ENCODE measurements around the gene CBY1. TPM values are rescaled to one million over a fixed set of nuclear protein-coding genes. Genes with fewer than 3 reads are reported as not detected.

The CBY1 gene
- polyA plus RNA-seq, 1 of the 3 experiments (the other 2 are of a cell fraction): 21.8 TPM

DNA sequence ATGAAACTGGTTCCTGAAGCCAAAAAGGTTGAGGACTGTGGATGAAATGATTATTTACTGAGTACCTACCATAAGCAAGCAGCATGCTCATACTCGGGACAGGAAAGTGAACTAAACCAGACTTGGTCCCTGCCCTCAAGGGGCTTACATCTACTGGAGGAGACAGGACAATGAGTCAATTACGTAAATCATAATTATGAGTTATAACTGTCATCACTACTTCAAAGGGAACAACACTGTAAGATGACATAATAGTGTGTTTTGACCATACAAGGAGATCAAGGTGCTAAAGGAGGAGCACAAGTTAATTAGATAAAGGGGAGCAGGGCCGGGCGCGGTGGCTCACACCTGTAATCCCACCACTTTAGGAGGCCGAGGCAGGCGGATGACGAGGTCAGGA is 2.7 kb upstream of the CBY1 start:
- WGBS (ENCODE audit: low lambda C conversion rate): 96% methylated on average over 7 of the region's 8 CpGs
- H3K4me2 ChIP-seq: no peak overlapping the region
- TF ChIP-seq GATA2 (CRISPR knock-in tag; IDR thresholded peaks at IDR 0.05) (no peak), FOXJ3 (CRISPR knock-in tag; IDR thresholded peaks at IDR 0.05) (no peak), JUND (IDR thresholded peaks at IDR 0.05) (no peak), TCF12 (IDR thresholded peaks at IDR 0.05) (no peak), TAF1 (IDR thresholded peaks at IDR 0.05; ENCODE audit: borderline replicate concordance, low read depth, low read length) (no peak), MXI1 (IDR thresholded peaks at IDR 0.05; ENCODE audit: low read depth, low read length) (no peak), EZH2phosphoT487 (IDR thresholded peaks at IDR 0.05; ENCODE audit: borderline replicate concordance, low read depth) (no peak), RCOR1 (IDR thresholded peaks at IDR 0.05; ENCODE audit: low read length) (no peak), ELF1 (IDR thresholded peaks at IDR 0.05) (no peak), NRF1 (IDR thresholded peaks at IDR 0.05; ENCODE audit: low read depth, low read length) (no peak), TEAD4 (IDR thresholded peaks at IDR 0.05; ENCODE audit: borderline replicate concordance, insufficient read depth) (no peak), RXRA (IDR thresholded peaks at IDR 0.05; ENCODE audit: borderline replicate concordance, low read depth) (no peak), EP300 (IDR thresholded peaks at IDR 0.05; ENCODE audit: borderline replicate concordance in 1 of 2, low read depth in 1 of 2, low read length in 1 of 2) (no peak)
- TF ChIP-seq, protein P1, sequence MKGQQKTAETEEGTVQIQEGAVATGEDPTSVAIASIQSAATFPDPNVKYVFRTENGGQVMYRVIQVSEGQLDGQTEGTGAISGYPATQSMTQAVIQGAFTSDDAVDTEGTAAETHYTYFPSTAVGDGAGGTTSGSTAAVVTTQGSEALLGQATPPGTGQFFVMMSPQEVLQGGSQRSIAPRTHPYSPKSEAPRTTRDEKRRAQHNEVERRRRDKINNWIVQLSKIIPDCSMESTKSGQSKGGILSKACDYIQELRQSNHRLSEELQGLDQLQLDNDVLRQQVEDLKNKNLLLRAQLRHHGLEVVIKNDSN (IDR thresholded peaks at IDR 0.05; ENCODE audit: borderline replicate concordance, low read depth): no peak
- TF ChIP-seq, protein P2, sequence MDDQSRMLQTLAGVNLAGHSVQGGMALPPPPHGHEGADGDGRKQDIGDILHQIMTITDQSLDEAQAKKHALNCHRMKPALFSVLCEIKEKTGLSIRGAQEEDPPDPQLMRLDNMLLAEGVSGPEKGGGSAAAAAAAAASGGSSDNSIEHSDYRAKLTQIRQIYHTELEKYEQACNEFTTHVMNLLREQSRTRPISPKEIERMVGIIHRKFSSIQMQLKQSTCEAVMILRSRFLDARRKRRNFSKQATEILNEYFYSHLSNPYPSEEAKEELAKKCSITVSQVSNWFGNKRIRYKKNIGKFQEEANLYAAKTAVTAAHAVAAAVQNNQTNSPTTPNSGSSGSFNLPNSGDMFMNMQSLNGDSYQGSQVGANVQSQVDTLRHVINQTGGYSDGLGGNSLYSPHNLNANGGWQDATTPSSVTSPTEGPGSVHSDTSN (IDR thresholded peaks at IDR 0.05): no peak
- TF ChIP-seq, protein P3, sequence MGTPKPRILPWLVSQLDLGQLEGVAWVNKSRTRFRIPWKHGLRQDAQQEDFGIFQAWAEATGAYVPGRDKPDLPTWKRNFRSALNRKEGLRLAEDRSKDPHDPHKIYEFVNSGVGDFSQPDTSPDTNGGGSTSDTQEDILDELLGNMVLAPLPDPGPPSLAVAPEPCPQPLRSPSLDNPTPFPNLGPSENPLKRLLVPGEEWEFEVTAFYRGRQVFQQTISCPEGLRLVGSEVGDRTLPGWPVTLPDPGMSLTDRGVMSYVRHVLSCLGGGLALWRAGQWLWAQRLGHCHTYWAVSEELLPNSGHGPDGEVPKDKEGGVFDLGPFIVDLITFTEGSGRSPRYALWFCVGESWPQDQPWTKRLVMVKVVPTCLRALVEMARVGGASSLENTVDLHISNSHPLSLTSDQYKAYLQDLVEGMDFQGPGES (IDR thresholded peaks at IDR 0.05; ENCODE audit: low read depth, low read length): no peak
- TF ChIP-seq, protein P4, sequence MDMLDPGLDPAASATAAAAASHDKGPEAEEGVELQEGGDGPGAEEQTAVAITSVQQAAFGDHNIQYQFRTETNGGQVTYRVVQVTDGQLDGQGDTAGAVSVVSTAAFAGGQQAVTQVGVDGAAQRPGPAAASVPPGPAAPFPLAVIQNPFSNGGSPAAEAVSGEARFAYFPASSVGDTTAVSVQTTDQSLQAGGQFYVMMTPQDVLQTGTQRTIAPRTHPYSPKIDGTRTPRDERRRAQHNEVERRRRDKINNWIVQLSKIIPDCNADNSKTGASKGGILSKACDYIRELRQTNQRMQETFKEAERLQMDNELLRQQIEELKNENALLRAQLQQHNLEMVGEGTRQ (IDR thresholded peaks at IDR 0.05; ENCODE audit: borderline replicate concordance, low read depth, low read length): no peak
- H3K9ac ChIP-seq: no peak overlapping the region
- POLR2A ChIA-PET: no interaction called here
- peaks cover 0 to 5% of the 10 kb centered on the region in 2 experiments; a peak in 1 of 4 replicates for H3K4me1 ChIP-seq (ENCODE audit: control insufficient read depth in 1 of 2, insufficient read depth in 2 of 2, low read depth in 1 of 2, low read length in 1 of 2)
- no peaks in the 10 kb centered on the region for H3F3A ChIP-seq (replicated peaks; ENCODE audit: insufficient read depth)
- CTCF ChIA-PET: no interaction called here
- no peaks in the 10 kb centered on the region for H3K27me3 ChIP-seq (ENCODE audit: insufficient read depth)
- no peak overlapping the region for H2AFZ ChIP-seq (ENCODE audit: low read depth)
- H3K27ac ChIP-seq (ENCODE audit: low read depth in 2 of 2, low read length in 1 of 2): no peak overlapping the region
- no peaks in the 10 kb centered on the region for H3K36me3 ChIP-seq (replicated peaks in 1 of 2; ENCODE audit: control insufficient read depth in 1 of 2, insufficient read depth in 2 of 2, low read length in 1 of 2)
- H3K9me3 ChIP-seq: no peaks in the 10 kb centered on the region
- H4K20me1 ChIP-seq (ENCODE audit: insufficient read depth): no peaks in the 10 kb centered on the region
- no peak overlapping the region for H3K4me3 ChIP-seq (ENCODE audit: low read depth in 2 of 2, low read length in 1 of 2)
- H3K79me2 ChIP-seq (ENCODE audit: insufficient read depth): peaks cover 15% of the 10 kb centered on the region
- no peaks in the 10 kb centered on the region for H3K9me2 ChIP-seq
- DNase-seq: no peak

Measured in SK-N-SH (cell line).